Brain microvascular endothelial cell (primary cell): ENCODE results near the gene ATP5PB.

ENCODE experiments used
- DNase-seq: peaks from one replicate; pipeline ENCODE4 v3.0.0-alpha.2; 2020
- H3K27ac ChIP-seq: fragments of 250-450 bp; sonication (Bioruptor Pico); 2 replicates; pipeline ENCODE4 v1.5.1; 2020; ENCODE audit warnings: mild to moderate bottlenecking, moderate library complexity
- H3K27me3 ChIP-seq: fragments of 250-450 bp; sonication (Bioruptor Pico); replicated peaks from 2 replicates; pipeline ENCODE4 v1.5.1; 2020; ENCODE audit warnings: mild to moderate bottlenecking
- H3K36me3 ChIP-seq: fragments of 250-450 bp; sonication (Bioruptor Pico); replicated peaks from 2 replicates; pipeline ENCODE4 v1.5.1; 2020; ENCODE audit warnings: mild to moderate bottlenecking
- H3K4me3 ChIP-seq: 2 replicates; pipeline ENCODE4 v1.5.1; 2011; ENCODE audit warnings: low read depth, mild to moderate bottlenecking, control low read depth, low read length, moderate library complexity
- CTCF ChIP-seq: IDR thresholded peaks from 2 replicates; pipeline ENCODE4 v1.5.1; 2011; ENCODE audit warnings: low read depth, mild to moderate bottlenecking, moderate library complexity, low read length, control low read depth, inconsistent platforms; ENCODE audit errors: missing control alignments
- in situ Hi-C: cut with HindIII; loops from 2 replicates; pipeline ENCODE4 v1.10.0; 2017; ENCODE audit warnings: low sequenced_read_pairs, low pct_ligation_motif_present

The ATP5PB gene

GRCh38 chr1:111407301-111407700, 42.0 kb upstream of the ATP5PB start:
- DNase-seq: no peak
- no peak overlapping the region for H3K27ac ChIP-seq
- peaks cover 3% of the 10 kb centered on the region for H3K27me3 ChIP-seq
- no peak overlapping the region for H3K4me3 ChIP-seq
- no peaks in the 10 kb centered on the region for H3K36me3 ChIP-seq
- TF ChIP-seq CTCF: no peak
- in situ Hi-C loops: loop anchor here (25.0 kb wide), 1 partner anchor 195 kb away; the partner anchor contains the start of gene DENND2D

GRCh38 chr1:111412839-111413238, 36.4 kb upstream of the ATP5PB start:
- no peak overlapping the region for H3K27ac ChIP-seq
- DNase-seq: no peak
- in situ Hi-C loops: loop anchor here (25.0 kb wide), 1 partner anchor 201 kb away; the partner anchor contains the start of gene DENND2D
- no peaks in the 10 kb centered on the region for H3K36me3 ChIP-seq
- TF ChIP-seq CTCF: no peak
- no peaks in the 10 kb centered on the region for H3K27me3 ChIP-seq
- H3K4me3 ChIP-seq: no peak overlapping the region

GRCh38 chr1:111414756-111415155, 34.5 kb upstream of the ATP5PB start:
- H3K4me3 ChIP-seq: no peak overlapping the region
- H3K27ac ChIP-seq: no peak overlapping the region
- in situ Hi-C loops: loop anchor here (25.0 kb wide), 1 partner anchor 202 kb away; the partner anchor contains the start of gene DENND2D
- TF ChIP-seq CTCF: no peak
- H3K27me3 ChIP-seq: no peaks in the 10 kb centered on the region
- no peak for DNase-seq
- no peaks in the 10 kb centered on the region for H3K36me3 ChIP-seq

- no peak for TF ChIP-seq CTCF
- in situ Hi-C loops: loop anchor here (25.0 kb wide), 1 partner anchor 203 kb away; the partner anchor contains the start of gene DENND2D
- H3K27ac ChIP-seq: no peak overlapping the region
- H3K4me3 ChIP-seq: no peak overlapping the region
- H3K27me3 ChIP-seq: no peaks in the 10 kb centered on the region
- no peaks in the 10 kb centered on the region for H3K36me3 ChIP-seq
- DNase-seq: no peak
Observed at GRCh38 chr1:111415461-111415860, 33.8 kb upstream of the ATP5PB start.

- Histone ChIP-seq H3K36me3 (no peaks in the 10 kb centered on the region), H3K27me3 (no peaks in the 10 kb centered on the region), H3K4me3 (no peak overlapping the region), H3K27ac (no peak overlapping the region)
- in situ Hi-C loops: loop anchor here (25.0 kb wide), 1 partner anchor 205 kb away; the partner anchor contains the start of gene DENND2D
- no peak for DNase-seq
- TF ChIP-seq CTCF: no peak
Observed at GRCh38 chr1:111417755-111418154, 31.5 kb upstream of the ATP5PB start.

GRCh38 chr1:111419037-111419436, 30.2 kb upstream of the ATP5PB start:
- H3K27ac ChIP-seq: no peak overlapping the region
- H3K36me3 ChIP-seq: no peaks in the 10 kb centered on the region
- H3K4me3 ChIP-seq: no peak overlapping the region
- DNase-seq: no peak
- no peaks in the 10 kb centered on the region for H3K27me3 ChIP-seq
- in situ Hi-C loops: loop anchor here (25.0 kb wide), 1 partner anchor 207 kb away; the partner anchor contains the start of gene DENND2D
- TF ChIP-seq CTCF: no peak
